ENCODE measurements around the gene MPZL3. TPM values are rescaled to one million over a fixed set of nuclear protein-coding genes. Genes with fewer than 3 reads are reported as not detected.
A peak's percentile ranks its signal among the peaks of the same experiment; 100 is the strongest.

MPZL3 gene
- total and polyA plus RNA-seq, 2 donors from 2014 or later = 1.7 to 10.0 TPM

DNA sequence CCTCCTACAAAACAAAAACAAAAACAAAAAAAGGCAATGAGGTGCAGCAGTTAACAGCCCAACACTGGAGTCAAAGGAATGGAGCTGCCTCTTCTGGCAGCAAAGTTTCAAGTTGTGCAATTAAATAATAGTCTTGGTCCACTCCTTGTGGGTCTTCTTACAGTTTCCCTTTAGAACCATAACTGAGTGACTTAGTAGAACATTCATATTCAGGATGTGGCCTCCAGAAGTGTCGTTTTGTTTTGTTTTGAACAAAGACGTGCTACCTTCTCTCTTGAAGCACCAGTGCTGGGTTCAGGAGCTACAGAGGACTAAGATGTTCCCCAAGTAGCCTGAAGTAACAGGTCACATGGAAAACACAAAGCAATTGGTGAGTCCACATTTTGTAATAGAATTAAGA lies 25.4 kb downstream of the MPZL3 start:
- Histone ChIP-seq H3K4me1 (ENCODE audit: control insufficient read depth in 2 of 3, insufficient read depth in 2 of 3, low read depth in 1 of 3, low read length in 3 of 3) (no peaks in the 10 kb centered on the region), H3K36me3 (ENCODE audit: control insufficient read depth in 2 of 3, insufficient read depth in 3 of 3, low read length in 3 of 3) (peaks cover 0 to 11% (median 0%) of the 10 kb centered on the region in 3 donors), H3K9me3 (ENCODE audit: control insufficient read depth in 2 of 3, insufficient read depth in 1 of 3, low read length in 3 of 3) (no peaks in the 10 kb centered on the region), H3K9ac (ENCODE audit: low read length in 3 of 3) (no peak overlapping the region), H3K27ac (ENCODE audit: low read depth in 2 of 2, low read length in 2 of 2) (no peak overlapping the region), H3K27me3 (ENCODE audit: control insufficient read depth, insufficient read depth, low read length) (no peaks in the 10 kb centered on the region), H3K4me3 (ENCODE audit: low read length in 3 of 3) (no peak overlapping the region)
- intact Hi-C loops (cut with DNase I) = no loop called here
- FAIRE-seq (no peak), DNase-seq (no peak)
- TF ChIP-seq, protein P1, sequence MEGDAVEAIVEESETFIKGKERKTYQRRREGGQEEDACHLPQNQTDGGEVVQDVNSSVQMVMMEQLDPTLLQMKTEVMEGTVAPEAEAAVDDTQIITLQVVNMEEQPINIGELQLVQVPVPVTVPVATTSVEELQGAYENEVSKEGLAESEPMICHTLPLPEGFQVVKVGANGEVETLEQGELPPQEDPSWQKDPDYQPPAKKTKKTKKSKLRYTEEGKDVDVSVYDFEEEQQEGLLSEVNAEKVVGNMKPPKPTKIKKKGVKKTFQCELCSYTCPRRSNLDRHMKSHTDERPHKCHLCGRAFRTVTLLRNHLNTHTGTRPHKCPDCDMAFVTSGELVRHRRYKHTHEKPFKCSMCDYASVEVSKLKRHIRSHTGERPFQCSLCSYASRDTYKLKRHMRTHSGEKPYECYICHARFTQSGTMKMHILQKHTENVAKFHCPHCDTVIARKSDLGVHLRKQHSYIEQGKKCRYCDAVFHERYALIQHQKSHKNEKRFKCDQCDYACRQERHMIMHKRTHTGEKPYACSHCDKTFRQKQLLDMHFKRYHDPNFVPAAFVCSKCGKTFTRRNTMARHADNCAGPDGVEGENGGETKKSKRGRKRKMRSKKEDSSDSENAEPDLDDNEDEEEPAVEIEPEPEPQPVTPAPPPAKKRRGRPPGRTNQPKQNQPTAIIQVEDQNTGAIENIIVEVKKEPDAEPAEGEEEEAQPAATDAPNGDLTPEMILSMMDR (IDR thresholded peaks at IDR 0.05; ENCODE audit: borderline replicate concordance, extremely low read depth, insufficient read depth) = no peak

DNA sequence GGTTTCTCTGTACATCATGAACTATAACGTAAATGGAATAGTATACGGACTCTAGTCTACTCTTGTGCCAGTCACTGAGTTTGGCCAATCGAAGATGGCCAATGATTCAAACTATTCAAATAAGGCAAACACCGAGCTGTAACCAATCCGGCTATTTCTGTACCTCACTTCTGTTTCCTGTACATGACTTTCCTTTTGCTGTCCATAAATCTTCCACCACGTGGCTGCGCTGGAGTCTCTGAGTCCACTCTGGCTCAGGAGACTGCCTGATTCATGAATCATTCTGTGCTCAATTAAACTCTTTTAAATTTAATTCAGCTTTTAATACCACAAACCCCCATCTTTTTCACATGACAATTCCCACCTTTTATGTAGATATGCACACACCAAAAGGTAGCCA lies 25.9 kb downstream of the MPZL3 start:
- Histone ChIP-seq H3K27ac (ENCODE audit: low read depth in 2 of 2, low read length in 2 of 2) (no peak overlapping the region), H3K4me1 (ENCODE audit: control insufficient read depth in 2 of 3, insufficient read depth in 2 of 3, low read depth in 1 of 3, low read length in 3 of 3) (no peaks in the 10 kb centered on the region), H3K27me3 (ENCODE audit: control insufficient read depth, insufficient read depth, low read length) (no peaks in the 10 kb centered on the region), H3K4me3 (ENCODE audit: low read length in 3 of 3) (no peak overlapping the region), H3K9me3 (ENCODE audit: control insufficient read depth in 2 of 3, insufficient read depth in 1 of 3, low read length in 3 of 3) (no peaks in the 10 kb centered on the region), H3K9ac (ENCODE audit: low read length in 3 of 3) (no peak overlapping the region), H3K36me3 (ENCODE audit: control insufficient read depth in 2 of 3, insufficient read depth in 3 of 3, low read length in 3 of 3) (peaks cover 0 to 11% (median 0%) of the 10 kb centered on the region in 3 donors)
- FAIRE-seq (no peak), DNase-seq (peak in 1 of 5 donors; percentile 48)
- TF ChIP-seq, protein P1 (IDR thresholded peaks at IDR 0.05; ENCODE audit: borderline replicate concordance, extremely low read depth, insufficient read depth) = no peak
- intact Hi-C loops (cut with DNase I) = no loop called here

DNA sequence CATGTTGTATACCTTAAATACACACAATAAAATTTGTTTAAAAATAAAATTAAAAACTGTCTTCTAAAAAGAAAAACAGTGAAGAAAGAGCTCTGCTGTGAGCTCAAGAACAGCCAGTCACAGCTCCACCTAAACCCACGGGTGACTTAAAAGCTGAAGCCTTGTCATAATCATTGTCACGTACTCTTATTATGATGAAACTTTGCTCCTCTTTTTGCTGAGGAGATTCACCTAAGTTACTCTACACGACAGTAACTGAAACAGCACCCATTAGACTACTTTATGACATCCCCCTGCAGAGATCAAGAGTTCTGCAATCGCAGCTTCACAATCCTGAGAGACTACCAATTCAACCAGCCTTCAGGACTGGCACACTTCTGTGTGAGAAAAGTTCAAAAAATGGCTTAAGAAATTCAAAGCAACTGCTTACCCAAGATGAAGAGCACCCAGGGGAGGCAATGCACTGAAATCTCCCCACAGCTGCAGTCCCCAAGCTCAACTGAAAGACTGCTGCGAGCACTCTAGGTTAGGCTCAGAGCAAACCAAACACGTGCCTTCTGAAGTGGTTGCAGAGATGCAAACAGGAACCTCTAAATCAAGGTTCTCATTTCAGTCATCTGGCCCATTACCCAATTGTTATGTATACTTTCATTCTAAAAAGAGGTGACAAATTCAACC lies 27.5 kb downstream of the MPZL3 start, which contains the start of gene JAML:
JAML (minus strand) TSS at position 501 of the 678 bp plus-strand sequence. CDS start 10,145 bp downstream, outside the sequence.
- H3K9ac ChIP-seq (ENCODE audit: low read length in 3 of 3) = no peak within 1 kb of the TSS
- H3K4me1 ChIP-seq (ENCODE audit: control insufficient read depth in 2 of 3, insufficient read depth in 2 of 3, low read depth in 1 of 3, low read length in 3 of 3) = no peaks in the 10 kb centered on the region
- intact Hi-C loops (cut with DNase I) = no loop called here
- H3K36me3 ChIP-seq (ENCODE audit: control insufficient read depth in 2 of 3, insufficient read depth in 3 of 3, low read length in 3 of 3) = peaks cover 0 to 11% (median 0%) of the 10 kb centered on the region in 3 donors
- no peak for FAIRE-seq
- no peak within 1 kb of the TSS for H3K27ac ChIP-seq (ENCODE audit: low read depth in 2 of 2, low read length in 2 of 2)
- no peaks in the 10 kb centered on the region for H3K27me3 ChIP-seq (ENCODE audit: control insufficient read depth, insufficient read depth, low read length)
- no peaks in the 10 kb centered on the region for H3K9me3 ChIP-seq (ENCODE audit: control insufficient read depth in 2 of 3, insufficient read depth in 1 of 3, low read length in 3 of 3)
- TF ChIP-seq, protein P1 (IDR thresholded peaks at IDR 0.05; ENCODE audit: borderline replicate concordance, extremely low read depth, insufficient read depth) = no peak
- H3K4me3 ChIP-seq (ENCODE audit: low read length in 3 of 3) = no peak within 1 kb of the TSS
- no peak for DNase-seq

All from kidney (tissue), 14 donors.